ENCODE results near the gene MAPT. TPM values are rescaled to one million over a fixed set of nuclear protein-coding genes. Genes with fewer than 3 reads are reported as not detected.

Gene MAPT
- total RNA-seq, 2 experiments from 2014 or later, result 1.3 to 1.4 TPM

DNA sequence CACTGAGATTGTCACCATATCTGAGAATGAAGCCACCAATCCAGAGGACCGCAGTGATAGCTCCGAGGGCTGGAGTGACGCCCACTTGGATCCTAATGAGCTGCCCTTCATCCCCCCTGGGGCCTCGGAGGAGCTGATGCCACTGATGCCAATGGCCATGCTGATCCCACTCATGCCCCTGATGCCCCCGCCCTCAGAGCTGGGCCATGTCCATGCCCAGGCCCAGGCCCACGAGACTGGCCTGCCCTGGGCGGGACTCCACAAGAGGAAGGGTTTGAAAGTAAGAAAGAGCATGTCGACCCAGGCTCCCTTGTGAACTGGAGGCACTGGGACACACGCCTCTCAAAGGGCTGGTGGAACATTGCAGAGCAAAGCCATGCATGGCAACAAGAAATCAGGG, 47.7 kb upstream of the MAPT start:
- ATAC-seq (no peak), DNase-seq (no peak)
- H3K27ac Mint-ChIP-seq, result no peak overlapping the region
- H3K4me3 Mint-ChIP-seq, result no peak overlapping the region
- POLR2A ChIA-PET, result no interaction called here
- CTCF ChIA-PET, result no interaction called here
- intact Hi-C loops (cut with micrococcal nuclease), result no loop called here
- no peaks in the 10 kb centered on the region for H3K36me3 Mint-ChIP-seq (ENCODE audit: low read depth)
- H3K9me3 Mint-ChIP-seq, result no peaks in the 10 kb centered on the region
- TF ChIP-seq, protein P1, sequence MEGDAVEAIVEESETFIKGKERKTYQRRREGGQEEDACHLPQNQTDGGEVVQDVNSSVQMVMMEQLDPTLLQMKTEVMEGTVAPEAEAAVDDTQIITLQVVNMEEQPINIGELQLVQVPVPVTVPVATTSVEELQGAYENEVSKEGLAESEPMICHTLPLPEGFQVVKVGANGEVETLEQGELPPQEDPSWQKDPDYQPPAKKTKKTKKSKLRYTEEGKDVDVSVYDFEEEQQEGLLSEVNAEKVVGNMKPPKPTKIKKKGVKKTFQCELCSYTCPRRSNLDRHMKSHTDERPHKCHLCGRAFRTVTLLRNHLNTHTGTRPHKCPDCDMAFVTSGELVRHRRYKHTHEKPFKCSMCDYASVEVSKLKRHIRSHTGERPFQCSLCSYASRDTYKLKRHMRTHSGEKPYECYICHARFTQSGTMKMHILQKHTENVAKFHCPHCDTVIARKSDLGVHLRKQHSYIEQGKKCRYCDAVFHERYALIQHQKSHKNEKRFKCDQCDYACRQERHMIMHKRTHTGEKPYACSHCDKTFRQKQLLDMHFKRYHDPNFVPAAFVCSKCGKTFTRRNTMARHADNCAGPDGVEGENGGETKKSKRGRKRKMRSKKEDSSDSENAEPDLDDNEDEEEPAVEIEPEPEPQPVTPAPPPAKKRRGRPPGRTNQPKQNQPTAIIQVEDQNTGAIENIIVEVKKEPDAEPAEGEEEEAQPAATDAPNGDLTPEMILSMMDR (IDR thresholded peaks at IDR 0.05), result no peak
- peaks cover 3% of the 10 kb centered on the region for H3K27me3 Mint-ChIP-seq
- no peaks in the 10 kb centered on the region for H3K4me1 Mint-ChIP-seq (ENCODE audit: low read depth)

DNA sequence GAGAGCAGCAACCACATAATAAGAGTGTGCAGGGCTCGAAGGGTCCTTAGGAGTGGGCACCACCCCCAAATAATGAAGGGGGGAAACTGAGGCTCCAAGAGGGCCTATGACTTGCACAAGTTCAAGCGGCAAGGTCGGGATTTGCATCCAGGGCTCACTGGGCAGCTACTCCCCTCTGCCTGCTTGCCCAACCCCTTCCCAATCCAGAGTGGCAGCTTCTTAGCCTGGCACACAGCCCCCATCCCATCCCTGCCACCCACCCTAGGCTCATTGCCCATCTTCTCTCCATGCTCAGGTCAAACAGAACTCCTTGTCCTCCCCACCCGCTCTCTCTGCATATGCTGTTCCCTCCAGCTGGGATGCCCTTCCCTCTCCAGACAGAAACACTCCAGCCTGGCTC, 47.3 kb upstream of the MAPT start:
- TF ChIP-seq, protein P1 (IDR thresholded peaks at IDR 0.05), result no peak
- Mint-ChIP-seq H3K27ac (no peak overlapping the region), H3K36me3 (ENCODE audit: low read depth) (no peaks in the 10 kb centered on the region), H3K27me3 (peaks cover 4% of the 10 kb centered on the region), H3K4me1 (ENCODE audit: low read depth) (no peaks in the 10 kb centered on the region), H3K4me3 (no peak overlapping the region), H3K9me3 (no peaks in the 10 kb centered on the region)
- intact Hi-C loops (cut with micrococcal nuclease), result no loop called here
- ChIA-PET CTCF (no interaction called here), POLR2A (no interaction called here)
- no peak for DNase-seq
- ATAC-seq, result no peak

DNA sequence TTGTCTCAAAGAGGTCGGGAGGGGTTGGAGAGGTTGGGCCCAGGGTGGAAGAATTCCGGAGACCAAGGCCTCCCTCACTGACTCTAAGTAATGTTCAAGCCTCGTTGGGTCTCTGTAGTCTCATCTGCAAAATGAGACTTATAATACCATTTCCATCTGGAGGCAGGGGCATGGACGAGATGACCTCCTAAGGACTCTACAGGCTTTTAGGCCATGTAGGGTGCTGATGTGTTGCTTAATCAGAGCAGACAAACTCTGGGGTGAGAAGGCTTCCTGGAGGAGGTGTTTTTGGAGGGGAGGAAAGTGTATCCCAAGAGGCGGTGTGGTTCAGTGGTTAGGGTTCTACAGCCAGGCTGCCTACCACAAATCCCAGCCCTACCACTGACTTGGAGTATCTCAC, 46.6 kb upstream of the MAPT start:
- Mint-ChIP-seq H3K36me3 (ENCODE audit: low read depth) (no peaks in the 10 kb centered on the region), H3K27ac (no peak overlapping the region), H3K27me3 (peaks cover 10% of the 10 kb centered on the region), H3K4me3 (no peak overlapping the region), H3K4me1 (ENCODE audit: low read depth) (peaks cover 5% of the 10 kb centered on the region), H3K9me3 (no peaks in the 10 kb centered on the region)
- intact Hi-C loops (cut with micrococcal nuclease), result no loop called here
- no peak for ATAC-seq
- TF ChIP-seq, protein P1 (IDR thresholded peaks at IDR 0.05), result no peak
- DNase-seq, result no peak
- ChIA-PET CTCF (no interaction called here), POLR2A (no interaction called here)

DNA sequence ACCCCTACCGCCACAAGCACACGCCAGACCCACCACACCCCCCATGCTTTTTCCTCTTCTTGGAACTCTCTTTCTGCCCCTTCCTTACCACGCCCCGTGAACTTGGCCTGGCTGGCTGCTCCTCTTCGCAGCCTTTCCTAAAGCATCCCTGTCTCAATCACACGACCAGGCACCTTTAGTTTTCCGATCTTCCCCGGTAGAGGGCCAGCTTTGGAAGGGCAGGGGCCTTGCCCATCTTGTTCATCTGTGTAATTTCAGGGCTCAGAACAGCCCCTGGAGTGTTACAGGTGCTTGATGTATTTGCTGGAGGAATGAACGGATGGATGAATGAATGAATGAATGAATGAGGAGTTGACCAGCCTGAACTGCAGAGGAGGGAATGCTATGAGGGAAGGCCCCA, 45.9 kb upstream of the MAPT start:
- CTCF ChIA-PET, result no interaction called here
- H3K27me3 Mint-ChIP-seq, result peaks cover 11% of the 10 kb centered on the region
- no peak for DNase-seq
- POLR2A ChIA-PET, result no interaction called here
- no peak overlapping the region for H3K27ac Mint-ChIP-seq
- no peaks in the 10 kb centered on the region for H3K36me3 Mint-ChIP-seq (ENCODE audit: low read depth)
- no peaks in the 10 kb centered on the region for H3K9me3 Mint-ChIP-seq
- intact Hi-C loops (cut with micrococcal nuclease), result no loop called here
- peaks cover 5% of the 10 kb centered on the region for H3K4me1 Mint-ChIP-seq (ENCODE audit: low read depth)
- H3K4me3 Mint-ChIP-seq, result no peak overlapping the region
- TF ChIP-seq, protein P1 (IDR thresholded peaks at IDR 0.05), result no peak
- ATAC-seq, result no peak

DNA sequence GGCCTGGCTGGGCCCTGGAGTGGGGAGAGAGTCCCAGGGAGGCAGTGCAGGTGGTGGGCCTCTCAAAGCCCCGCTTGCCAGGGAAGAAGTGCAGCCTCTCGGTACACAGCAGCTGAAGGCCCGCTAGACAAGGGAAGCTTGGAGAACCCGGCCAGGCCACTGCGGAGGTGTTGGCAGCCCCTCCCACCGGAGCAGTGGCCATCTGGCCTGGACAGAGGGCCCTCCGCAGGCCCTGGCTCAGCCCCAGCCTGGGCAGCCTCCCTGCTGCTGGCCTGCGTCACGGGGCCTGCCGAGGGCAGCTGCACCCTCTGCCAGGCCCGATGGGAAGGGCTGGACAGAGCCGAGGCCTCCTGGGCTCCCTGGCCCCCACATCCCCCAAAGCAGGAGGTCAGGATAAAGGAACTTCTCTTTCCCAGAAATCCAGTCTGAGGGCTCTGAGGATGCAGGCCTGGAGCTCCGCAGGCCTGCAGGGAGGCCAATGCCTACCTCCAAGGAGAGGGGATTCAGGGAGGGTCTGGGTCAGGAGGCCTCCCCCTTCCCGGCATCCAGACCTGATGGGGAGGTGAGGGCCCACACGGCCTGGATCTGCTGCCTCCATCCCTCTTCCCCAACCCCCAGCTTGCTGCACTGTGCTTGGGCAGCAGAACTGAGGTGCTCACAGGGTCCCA, 45.4 kb upstream of the MAPT start:
- POLR2A ChIA-PET, result no interaction called here
- no peak overlapping the region for H3K27ac Mint-ChIP-seq
- no peaks in the 10 kb centered on the region for H3K9me3 Mint-ChIP-seq
- no peak overlapping the region for H3K4me3 Mint-ChIP-seq
- TF ChIP-seq, protein P1 (IDR thresholded peaks at IDR 0.05), result no peak
- CTCF ChIA-PET, result interaction anchor here (1.3 to 1.5 kb wide), 2 partner anchors 17 to 76 kb away, joined by 3 read pairs; no protein-coding TSS in a partner anchor
- H3K27me3 Mint-ChIP-seq, result peaks cover 11% of the 10 kb centered on the region
- no peak for DNase-seq
- no peak for ATAC-seq
- H3K4me1 Mint-ChIP-seq (ENCODE audit: low read depth), result peaks cover 5% of the 10 kb centered on the region
- intact Hi-C loops (cut with micrococcal nuclease), result no loop called here
- no peaks in the 10 kb centered on the region for H3K36me3 Mint-ChIP-seq (ENCODE audit: low read depth)

Data from activated CD8-positive, alpha-beta T cell treated with anti-CD3 and anti-CD28 coated beads for 36 hours (primary cell).